GM23338 (cell line): ENCODE data around the gene COIL. TPM values are rescaled to one million over a fixed set of nuclear protein-coding genes. Genes with fewer than 3 reads are reported as not detected.

Experiments
- ATAC-seq: fragments of 200-7000 bp; cut with Tn5 transposase; 3 replicates; pipeline ENCODE4 v1.9.1; 2020
- DNase-seq: peaks from one replicate; pipeline ENCODE4 v3.0.0-alpha.2; 2015; ENCODE audit warnings: low spot score
- H2AFZ ChIP-seq: fragments of 200-600 bp; sonication (generic); 2 replicates; pipeline ENCODE4 v1.8.0; 2016; ENCODE audit warnings: antibody characterized with exemption, mild to moderate bottlenecking, moderate library complexity
- H3F3A ChIP-seq: fragments of 200-600 bp; sonication (generic); replicated peaks from 2 replicates; pipeline ENCODE4 v1.8.0; 2017; ENCODE audit warnings: antibody characterized with exemption, mixed run types, low read depth
- H3K27ac ChIP-seq: fragments of 200-600 bp; sonication (generic); 2 replicates; pipeline ENCODE4 v1.6.1; 2016; ENCODE audit warnings: low read depth
- H3K27me3 ChIP-seq: fragments of 200-600 bp; sonication (generic); 2 replicates; pipeline ENCODE4 v1.8.0; 2016; ENCODE audit warnings: mild to moderate bottlenecking, mixed run types, moderate library complexity; ENCODE audit not compliant: insufficient read depth
- H3K36me3 ChIP-seq: fragments of 200-600 bp; sonication (generic); 2 replicates; pipeline ENCODE4 v1.8.0; 2016; ENCODE audit warnings: mild to moderate bottlenecking; ENCODE audit not compliant: insufficient read depth
- H3K4me1 ChIP-seq: fragments of 200-600 bp; sonication (generic); 2 replicates; pipeline ENCODE4 v1.8.0; 2016; ENCODE audit warnings: mild to moderate bottlenecking, moderate library complexity; ENCODE audit not compliant: insufficient read depth
- H3K4me2 ChIP-seq: fragments of 200-600 bp; sonication (generic); 2 replicates; pipeline ENCODE4 v1.7.1; 2017; ENCODE audit warnings: mixed run types
- H3K4me3 ChIP-seq: fragments of 200-600 bp; sonication (generic); 2 replicates; pipeline ENCODE4 v1.6.1; 2016; ENCODE audit warnings: mixed run types
- H3K79me2 ChIP-seq: fragments of 200-600 bp; sonication (generic); replicated peaks from 2 replicates; pipeline ENCODE4 v1.8.0; 2017; ENCODE audit warnings: mild to moderate bottlenecking; ENCODE audit not compliant: insufficient read depth
- H3K9me2 ChIP-seq: fragments of 200-600 bp; sonication (generic); 2 replicates; pipeline ENCODE4 v1.8.0; 2017; ENCODE audit not compliant: insufficient read depth
- H4K20me1 ChIP-seq: fragments of 200-600 bp; sonication (generic); replicated peaks from 2 replicates; pipeline ENCODE4 v1.8.0; 2017; ENCODE audit warnings: mild to moderate bottlenecking; ENCODE audit not compliant: insufficient read depth
- H3K27ac Mint-ChIP-seq: 2 replicates; pipeline ENCODE4 v1.8.0; 2020; ENCODE audit warnings: inconsistent platforms, mild to moderate bottlenecking, moderate library complexity, mixed read lengths
- H3K27me3 Mint-ChIP-seq: 3 replicates; pipeline ENCODE4 v1.8.0; 2022; ENCODE audit warnings: low read depth, mild to moderate bottlenecking, moderate library complexity, mixed read lengths, inconsistent platforms; ENCODE audit not compliant: insufficient read depth, poor library complexity
- H3K36me3 Mint-ChIP-seq: 3 replicates; pipeline ENCODE4 v1.8.0; 2021; ENCODE audit warnings: low read depth, mild to moderate bottlenecking, inconsistent platforms, moderate library complexity, mixed read lengths
- H3K4me1 Mint-ChIP-seq: 3 replicates; pipeline ENCODE4 v1.8.0; 2020; ENCODE audit warnings: mild to moderate bottlenecking, inconsistent platforms, mixed read lengths
- H3K4me3 Mint-ChIP-seq: 3 replicates; pipeline ENCODE4 v1.8.0; 2021; ENCODE audit warnings: moderate library complexity, mild to moderate bottlenecking, inconsistent platforms, mixed read lengths
- H3K9me3 Mint-ChIP-seq: 3 replicates; pipeline ENCODE4 v1.8.0; 2020; ENCODE audit warnings: moderate library complexity, mild to moderate bottlenecking, inconsistent platforms, mixed read lengths
- EZH2phosphoT487 ChIP-seq: fragments of 200-600 bp; sonication (generic); IDR thresholded peaks from one replicate; pipeline ENCODE4 v1.8.1; 2018; ENCODE audit warnings: antibody characterized with exemption; ENCODE audit not compliant: unreplicated experiment
- JUNB ChIP-seq: IDR thresholded peaks from one replicate; pipeline ENCODE4 v1.6.1; 2016; ENCODE audit warnings: antibody characterized with exemption; ENCODE audit not compliant: unreplicated experiment
- POLR2AphosphoS5 ChIP-seq: IDR thresholded peaks from 2 replicates; pipeline ENCODE4 v1.6.1; 2016; ENCODE audit warnings: antibody characterized with exemption, low read depth
- ZNF114 ChIP-seq: fragments of 250-450 bp; sonication (Bioruptor Pico); IDR thresholded peaks from 2 replicates; pipeline ENCODE4 v1.5.0; 2020; ENCODE audit warnings: mild to moderate bottlenecking, moderate library complexity
- polyA plus RNA-seq: library from polyadenylated mRNA; unstranded; fragments of >200 nt; fragmentation: Nextera tagmentation; extraction: Ambion mirVana; gene quantifications from 2 replicates; pipeline ENCODE4 v1.2.1, GENCODE V29; 2016
- total RNA-seq: library from RNA; depleted of rRNA; stranded (reverse); fragments of >200 nt; shearing (Covaris generic); gene quantifications from 2 replicates; pipeline ENCODE4 v1.2.3, GENCODE V29; 2014
- TF ChIP-seq, protein P1 (sequence below): fragments of 250-450 bp; sonication (Bioruptor Pico); IDR thresholded peaks from 2 replicates; pipeline ENCODE4 v1.5.0; 2020; ENCODE audit warnings: mild to moderate bottlenecking, moderate library complexity
- TF ChIP-seq, protein P2 (sequence below): IDR thresholded peaks from one replicate; pipeline ENCODE4 v1.6.1; 2018; ENCODE audit warnings: antibody characterized with exemption; ENCODE audit not compliant: unreplicated experiment

Gene COIL
- total and polyA plus RNA-seq, 2 experiments from 2014 or later = 18.5 to 32.2 TPM

DNA sequence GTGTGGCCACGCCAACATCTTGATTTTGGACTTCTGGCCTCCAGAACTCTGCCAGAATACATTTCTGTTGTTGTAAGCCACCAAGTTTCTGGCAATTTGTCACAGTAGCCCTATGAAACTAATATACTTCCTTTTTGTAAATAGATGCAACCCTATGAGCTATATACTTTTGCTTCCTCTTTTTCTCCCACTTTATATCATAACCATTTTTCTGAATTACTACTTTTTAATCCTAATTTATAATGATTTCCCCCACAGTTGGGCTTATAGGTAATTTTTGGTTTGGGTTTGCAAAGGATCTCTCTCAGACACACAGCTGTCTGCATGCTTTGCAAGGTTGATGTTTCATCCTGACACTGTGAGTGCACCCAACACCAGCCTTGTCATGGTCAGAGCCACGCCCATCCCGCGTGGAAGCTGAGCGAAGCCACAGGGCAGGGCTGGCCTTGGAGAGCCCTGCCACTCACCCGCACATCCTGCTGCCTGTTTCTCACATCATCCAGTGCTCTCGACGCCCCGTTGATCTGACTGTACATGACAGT is 52.8 kb downstream of the COIL start (continued):
- TF ChIP-seq, protein P1, sequence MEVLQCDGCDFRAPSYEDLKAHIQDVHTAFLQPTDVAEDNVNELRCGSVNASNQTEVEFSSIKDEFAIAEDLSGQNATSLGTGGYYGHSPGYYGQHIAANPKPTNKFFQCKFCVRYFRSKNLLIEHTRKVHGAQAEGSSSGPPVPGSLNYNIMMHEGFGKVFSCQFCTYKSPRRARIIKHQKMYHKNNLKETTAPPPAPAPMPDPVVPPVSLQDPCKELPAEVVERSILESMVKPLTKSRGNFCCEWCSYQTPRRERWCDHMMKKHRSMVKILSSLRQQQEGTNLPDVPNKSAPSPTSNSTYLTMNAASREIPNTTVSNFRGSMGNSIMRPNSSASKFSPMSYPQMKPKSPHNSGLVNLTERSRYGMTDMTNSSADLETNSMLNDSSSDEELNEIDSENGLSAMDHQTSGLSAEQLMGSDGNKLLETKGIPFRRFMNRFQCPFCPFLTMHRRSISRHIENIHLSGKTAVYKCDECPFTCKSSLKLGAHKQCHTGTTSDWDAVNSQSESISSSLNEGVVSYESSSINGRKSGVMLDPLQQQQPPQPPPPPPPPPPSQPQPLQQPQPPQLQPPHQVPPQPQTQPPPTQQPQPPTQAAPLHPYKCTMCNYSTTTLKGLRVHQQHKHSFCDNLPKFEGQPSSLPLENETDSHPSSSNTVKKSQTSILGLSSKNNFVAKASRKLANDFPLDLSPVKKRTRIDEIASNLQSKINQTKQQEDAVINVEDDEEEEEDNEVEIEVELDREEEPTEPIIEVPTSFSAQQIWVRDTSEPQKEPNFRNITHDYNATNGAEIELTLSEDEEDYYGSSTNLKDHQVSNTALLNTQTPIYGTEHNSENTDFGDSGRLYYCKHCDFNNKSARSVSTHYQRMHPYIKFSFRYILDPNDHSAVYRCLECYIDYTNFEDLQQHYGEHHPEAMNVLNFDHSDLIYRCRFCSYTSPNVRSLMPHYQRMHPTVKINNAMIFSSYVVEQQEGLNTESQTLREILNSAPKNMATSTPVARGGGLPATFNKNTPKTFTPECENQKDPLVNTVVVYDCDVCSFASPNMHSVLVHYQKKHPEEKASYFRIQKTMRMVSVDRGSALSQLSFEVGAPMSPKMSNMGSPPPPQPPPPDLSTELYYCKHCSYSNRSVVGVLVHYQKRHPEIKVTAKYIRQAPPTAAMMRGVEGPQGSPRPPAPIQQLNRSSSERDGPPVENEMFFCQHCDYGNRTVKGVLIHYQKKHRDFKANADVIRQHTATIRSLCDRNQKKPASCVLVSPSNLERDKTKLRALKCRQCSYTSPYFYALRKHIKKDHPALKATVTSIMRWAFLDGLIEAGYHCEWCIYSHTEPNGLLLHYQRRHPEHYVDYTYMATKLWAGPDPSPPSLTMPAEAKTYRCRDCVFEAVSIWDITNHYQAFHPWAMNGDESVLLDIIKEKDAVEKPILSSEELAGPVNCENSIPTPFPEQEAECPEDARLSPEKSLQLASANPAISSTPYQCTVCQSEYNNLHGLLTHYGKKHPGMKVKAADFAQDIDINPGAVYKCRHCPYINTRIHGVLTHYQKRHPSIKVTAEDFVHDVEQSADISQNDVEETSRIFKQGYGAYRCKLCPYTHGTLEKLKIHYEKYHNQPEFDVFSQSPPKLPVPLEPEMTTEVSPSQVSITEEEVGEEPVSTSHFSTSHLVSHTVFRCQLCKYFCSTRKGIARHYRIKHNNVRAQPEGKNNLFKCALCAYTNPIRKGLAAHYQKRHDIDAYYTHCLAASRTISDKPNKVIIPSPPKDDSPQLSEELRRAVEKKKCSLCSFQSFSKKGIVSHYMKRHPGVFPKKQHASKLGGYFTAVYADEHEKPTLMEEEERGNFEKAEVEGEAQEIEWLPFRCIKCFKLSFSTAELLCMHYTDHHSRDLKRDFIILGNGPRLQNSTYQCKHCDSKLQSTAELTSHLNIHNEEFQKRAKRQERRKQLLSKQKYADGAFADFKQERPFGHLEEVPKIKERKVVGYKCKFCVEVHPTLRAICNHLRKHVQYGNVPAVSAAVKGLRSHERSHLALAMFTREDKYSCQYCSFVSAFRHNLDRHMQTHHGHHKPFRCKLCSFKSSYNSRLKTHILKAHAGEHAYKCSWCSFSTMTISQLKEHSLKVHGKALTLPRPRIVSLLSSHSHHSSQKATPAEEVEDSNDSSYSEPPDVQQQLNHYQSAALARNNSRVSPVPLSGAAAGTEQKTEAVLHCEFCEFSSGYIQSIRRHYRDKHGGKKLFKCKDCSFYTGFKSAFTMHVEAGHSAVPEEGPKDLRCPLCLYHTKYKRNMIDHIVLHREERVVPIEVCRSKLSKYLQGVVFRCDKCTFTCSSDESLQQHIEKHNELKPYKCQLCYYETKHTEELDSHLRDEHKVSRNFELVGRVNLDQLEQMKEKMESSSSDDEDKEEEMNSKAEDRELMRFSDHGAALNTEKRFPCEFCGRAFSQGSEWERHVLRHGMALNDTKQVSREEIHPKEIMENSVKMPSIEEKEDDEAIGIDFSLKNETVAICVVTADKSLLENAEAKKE (CRISPR knock-in tag) = no peak
- TF ChIP-seq POLR2AphosphoS5 (no peak), ZNF114 (CRISPR knock-in tag) (no peak), EZH2phosphoT487 (no peak)

DNA sequence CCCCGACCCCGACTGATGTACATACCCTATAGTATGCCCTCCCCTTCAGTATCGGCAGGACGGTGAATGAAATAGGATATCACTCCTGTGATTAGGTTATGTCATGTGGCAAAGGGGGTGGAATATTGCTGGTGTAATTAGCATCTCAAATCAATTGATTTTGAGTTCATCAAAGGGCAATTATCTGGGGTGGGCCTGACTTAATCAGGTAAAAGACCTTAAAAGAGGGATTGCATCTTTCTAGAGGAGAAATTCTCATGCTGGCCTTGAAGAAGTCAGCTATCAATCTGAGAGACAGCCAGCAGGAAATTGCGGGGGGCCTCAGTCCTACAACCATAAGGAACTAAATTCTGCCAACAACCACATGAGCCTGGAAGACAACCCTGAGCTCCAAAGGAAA is 57.3 kb downstream of the COIL start:
- peaks cover 40% of the 10 kb centered on the region for H3K36me3 ChIP-seq
- no peaks in the 10 kb centered on the region for H3K79me2 ChIP-seq
- H2AFZ ChIP-seq = no peak overlapping the region
- Mint-ChIP-seq H3K4me3 (no peak overlapping the region), H3K36me3 (peaks cover 75% of the 10 kb centered on the region), H3K4me1 (peaks cover 8% of the 10 kb centered on the region), H3K27me3 (peaks cover 2% of the 10 kb centered on the region), H3K9me3 (no peaks in the 10 kb centered on the region), H3K27ac (no peak overlapping the region)
- H4K20me1 ChIP-seq = 0 out of 2 replicates have a peak, but pooled peaks cover under 1% of the 10 kb centered on the region
- no peak overlapping the region for H3K27ac ChIP-seq
- no peaks in the 10 kb centered on the region for H3K9me2 ChIP-seq
- no peak for DNase-seq
- H3K4me1 ChIP-seq = 0 out of 2 replicates have a peak, but pooled peaks cover 3% of the 10 kb centered on the region
- no peaks in the 10 kb centered on the region for H3K27me3 ChIP-seq
- H3K4me2 ChIP-seq = no peak overlapping the region
- H3K4me3 ChIP-seq = no peak overlapping the region
- no peak for ATAC-seq
- H3F3A ChIP-seq = no peaks in the 10 kb centered on the region
- TF ChIP-seq JUNB (no peak), POLR2AphosphoS5 (no peak)
- TF ChIP-seq, protein P2, sequence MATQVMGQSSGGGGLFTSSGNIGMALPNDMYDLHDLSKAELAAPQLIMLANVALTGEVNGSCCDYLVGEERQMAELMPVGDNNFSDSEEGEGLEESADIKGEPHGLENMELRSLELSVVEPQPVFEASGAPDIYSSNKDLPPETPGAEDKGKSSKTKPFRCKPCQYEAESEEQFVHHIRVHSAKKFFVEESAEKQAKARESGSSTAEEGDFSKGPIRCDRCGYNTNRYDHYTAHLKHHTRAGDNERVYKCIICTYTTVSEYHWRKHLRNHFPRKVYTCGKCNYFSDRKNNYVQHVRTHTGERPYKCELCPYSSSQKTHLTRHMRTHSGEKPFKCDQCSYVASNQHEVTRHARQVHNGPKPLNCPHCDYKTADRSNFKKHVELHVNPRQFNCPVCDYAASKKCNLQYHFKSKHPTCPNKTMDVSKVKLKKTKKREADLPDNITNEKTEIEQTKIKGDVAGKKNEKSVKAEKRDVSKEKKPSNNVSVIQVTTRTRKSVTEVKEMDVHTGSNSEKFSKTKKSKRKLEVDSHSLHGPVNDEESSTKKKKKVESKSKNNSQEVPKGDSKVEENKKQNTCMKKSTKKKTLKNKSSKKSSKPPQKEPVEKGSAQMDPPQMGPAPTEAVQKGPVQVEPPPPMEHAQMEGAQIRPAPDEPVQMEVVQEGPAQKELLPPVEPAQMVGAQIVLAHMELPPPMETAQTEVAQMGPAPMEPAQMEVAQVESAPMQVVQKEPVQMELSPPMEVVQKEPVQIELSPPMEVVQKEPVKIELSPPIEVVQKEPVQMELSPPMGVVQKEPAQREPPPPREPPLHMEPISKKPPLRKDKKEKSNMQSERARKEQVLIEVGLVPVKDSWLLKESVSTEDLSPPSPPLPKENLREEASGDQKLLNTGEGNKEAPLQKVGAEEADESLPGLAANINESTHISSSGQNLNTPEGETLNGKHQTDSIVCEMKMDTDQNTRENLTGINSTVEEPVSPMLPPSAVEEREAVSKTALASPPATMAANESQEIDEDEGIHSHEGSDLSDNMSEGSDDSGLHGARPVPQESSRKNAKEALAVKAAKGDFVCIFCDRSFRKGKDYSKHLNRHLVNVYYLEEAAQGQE = no peak
